Skin of body (tissue), 3 donors: ENCODE data around the gene NR5A2. TPM values are rescaled to one million over a fixed set of nuclear protein-coding genes. Genes with fewer than 3 reads are reported as not detected.

Experiments
- DNase-seq: peaks from one replicate; lab custom pipeline; 2025; lab: John Stamatoyannopoulos, UW
- small RNA-seq: library from RNA; depleted of rRNA; stranded (forward); fragments of <200 nt; gene quantifications from one replicate; pipeline ENCODE3, GENCODE V24; 2014; ENCODE audit warnings: low replicate concordance
- total RNA-seq: library from RNA; depleted of rRNA; stranded (reverse); fragments of >200 nt; gene quantifications from one replicate; pipeline ENCODE4 v1.2.3, GENCODE V29; 2014

The NR5A2 gene
- total RNA-seq, 1 donor from 2014 or later: 5.9 TPM

DNA sequence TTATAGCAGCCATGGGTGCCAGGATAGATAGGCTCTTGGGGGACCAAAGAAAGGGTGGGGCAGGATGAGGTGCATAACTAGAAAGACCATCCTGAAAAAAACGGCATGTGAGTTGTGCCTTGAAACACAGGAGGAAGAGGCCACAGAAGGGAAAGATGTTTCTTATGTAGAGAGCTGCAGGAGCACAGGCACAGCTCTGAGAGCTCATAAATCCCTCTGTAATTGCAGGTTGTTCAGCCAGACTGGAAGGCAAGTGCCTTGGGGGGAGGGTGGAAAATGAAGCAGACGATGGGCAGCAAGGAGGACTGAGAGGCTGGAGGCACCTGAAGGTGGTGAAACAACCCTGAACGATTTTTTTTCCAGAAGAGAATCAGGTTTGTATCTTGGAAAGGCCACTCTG, 170.7 kb downstream of the NR5A2 start:
- no peak for DNase-seq

DNA sequence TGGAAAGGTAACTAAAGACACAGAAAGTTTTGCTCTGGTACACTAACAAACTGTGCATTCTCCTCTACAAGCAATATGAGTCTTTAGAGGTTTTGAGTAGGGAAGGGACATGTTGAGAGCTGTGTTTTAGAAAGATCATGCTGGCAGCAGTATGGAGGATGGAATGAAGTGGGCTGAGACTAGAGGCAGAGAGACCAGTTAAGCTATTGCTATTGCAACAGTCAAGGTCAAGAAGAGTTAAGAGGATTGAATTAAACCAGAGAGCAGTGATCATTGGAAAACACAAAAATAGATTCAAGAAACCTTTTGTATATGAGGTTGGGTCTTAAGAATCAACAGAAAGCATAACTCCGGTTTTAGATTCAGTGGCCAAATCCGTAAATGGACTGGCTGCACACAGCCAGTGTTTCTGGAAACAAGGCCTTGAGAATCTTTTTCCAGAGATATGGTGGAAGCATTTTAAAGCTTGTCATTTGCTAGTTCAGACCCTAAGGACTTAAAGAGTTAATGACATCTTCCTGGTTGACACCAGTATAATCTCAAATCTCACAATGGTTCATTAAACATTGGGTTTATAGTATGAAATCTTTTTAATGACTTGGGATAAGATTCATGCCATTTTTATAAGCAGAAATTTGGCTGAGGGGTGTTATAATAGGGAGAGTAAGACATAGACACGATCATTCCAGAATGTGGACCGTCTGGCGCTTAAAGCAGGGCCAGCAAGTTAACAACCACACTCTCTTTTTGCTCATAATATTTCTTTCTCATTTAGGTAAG, 177.9 kb downstream of the NR5A2 start:
- DNase-seq: no peak

- DNase-seq: no peak
Observed at GRCh38 chr1:200206340-200206739, 178.8 kb downstream of the NR5A2 start.

- DNase-seq: no peak
Observed at GRCh38 chr1:200206761-200207160, 179.3 kb downstream of the NR5A2 start.

- no peak for DNase-seq
Observed at GRCh38 chr1:200207711-200208126, 180.2 kb downstream of the NR5A2 start.

DNA sequence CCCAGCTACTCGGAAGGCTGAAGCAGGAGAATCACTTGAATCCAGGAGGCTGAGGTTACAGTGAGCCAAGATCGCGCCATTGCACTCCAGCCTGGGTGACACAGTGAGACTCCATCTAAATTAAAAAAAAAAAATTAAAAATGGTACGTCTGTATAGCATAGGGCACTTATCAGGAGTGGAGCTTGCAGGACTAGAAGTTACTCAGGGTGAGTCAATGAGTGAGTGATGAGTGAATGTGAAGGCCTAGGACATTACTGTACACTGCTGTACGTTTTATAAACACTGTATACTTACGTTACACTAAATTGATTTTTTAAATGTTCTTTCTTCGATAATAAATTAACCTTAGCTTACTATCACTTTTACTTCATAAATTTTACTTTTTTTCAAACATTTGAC, 183.6 kb downstream of the NR5A2 start:
- no peak for DNase-seq

GRCh38 chr1:200213392-200213791, 185.9 kb downstream of the NR5A2 start:
- DNase-seq: no peak

DNA sequence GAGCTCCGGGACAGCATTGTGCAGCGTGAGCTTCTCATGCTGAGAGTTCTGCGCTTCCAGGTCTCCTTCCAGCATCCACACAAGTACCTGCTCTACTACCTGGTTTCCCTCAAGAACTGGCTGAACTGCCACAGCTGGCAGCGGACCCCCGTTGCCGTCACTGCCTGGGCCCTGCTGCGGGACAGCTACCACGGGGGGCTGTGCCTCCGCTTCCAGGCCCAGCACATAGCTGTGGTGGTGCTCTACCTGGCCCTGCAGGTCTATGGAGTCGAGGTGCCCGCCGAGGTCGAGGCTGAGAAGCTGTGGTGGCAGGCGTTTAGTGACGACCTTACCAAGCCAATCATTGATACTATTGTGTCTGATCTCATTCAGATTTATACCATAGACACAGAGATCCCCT, 186.4 kb downstream of the NR5A2 start:
- no peak for DNase-seq

- no peak for DNase-seq
Observed at GRCh38 chr1:200215350-200215749, 187.8 kb downstream of the NR5A2 start.

DNA sequence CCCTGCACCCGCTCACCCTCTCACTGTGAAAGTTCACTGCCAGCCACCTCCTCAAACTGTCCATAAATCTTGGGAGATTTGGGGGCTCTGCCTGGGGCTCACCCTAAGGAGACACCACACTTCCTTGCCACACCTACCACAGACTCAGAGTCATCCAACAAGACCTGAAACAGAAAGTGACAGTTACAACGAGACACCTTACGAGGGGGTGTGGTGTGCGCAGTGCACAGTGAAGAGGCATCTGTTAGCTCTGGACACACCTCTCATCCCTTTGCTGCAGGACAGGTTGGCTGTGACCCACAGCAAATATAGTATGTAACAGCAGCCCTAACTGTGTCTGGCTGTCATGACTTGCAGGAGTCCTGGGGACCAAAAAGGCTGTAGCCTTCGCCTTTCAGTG, 190.2 kb downstream of the NR5A2 start:
- DNase-seq: no peak

DNA sequence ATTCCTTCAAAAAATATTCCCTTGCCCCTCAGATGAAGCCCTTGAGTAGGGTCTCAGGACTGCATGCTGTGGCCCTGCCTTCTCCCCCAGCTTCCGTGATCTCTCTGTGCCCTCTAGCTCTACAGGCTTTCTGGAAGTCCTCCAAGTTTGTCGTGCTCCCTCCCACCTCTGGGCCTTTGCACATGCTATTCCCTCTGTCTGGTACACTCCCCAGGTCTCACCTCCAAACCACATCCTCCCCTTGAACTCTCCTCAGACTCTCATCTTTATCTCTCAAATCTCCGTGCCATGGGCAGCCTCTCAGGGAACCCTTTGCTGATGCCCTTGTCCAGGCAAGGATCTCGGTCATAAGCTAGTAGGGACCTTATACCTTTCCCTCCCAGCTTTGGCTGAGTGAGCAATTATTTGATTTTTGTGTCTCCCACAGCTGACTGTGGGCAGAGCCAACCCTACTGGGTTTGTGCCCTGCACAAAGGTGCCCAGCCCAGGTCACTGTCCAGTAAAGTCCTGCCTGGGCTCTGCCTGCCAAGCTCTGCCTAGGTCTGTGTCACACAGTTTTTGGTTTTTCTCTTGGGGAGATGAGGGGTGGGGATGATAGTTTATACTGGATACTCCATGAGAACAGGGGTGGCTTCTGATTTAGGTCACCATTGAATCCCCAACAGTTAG, 194.2 kb downstream of the NR5A2 start:
- no peak for DNase-seq

GRCh38 chr1:200223207-200223606, 195.7 kb downstream of the NR5A2 start:
- DNase-seq: no peak

GRCh38 chr1:200223613-200224012, 196.1 kb downstream of the NR5A2 start:
- DNase-seq: no peak

DNA sequence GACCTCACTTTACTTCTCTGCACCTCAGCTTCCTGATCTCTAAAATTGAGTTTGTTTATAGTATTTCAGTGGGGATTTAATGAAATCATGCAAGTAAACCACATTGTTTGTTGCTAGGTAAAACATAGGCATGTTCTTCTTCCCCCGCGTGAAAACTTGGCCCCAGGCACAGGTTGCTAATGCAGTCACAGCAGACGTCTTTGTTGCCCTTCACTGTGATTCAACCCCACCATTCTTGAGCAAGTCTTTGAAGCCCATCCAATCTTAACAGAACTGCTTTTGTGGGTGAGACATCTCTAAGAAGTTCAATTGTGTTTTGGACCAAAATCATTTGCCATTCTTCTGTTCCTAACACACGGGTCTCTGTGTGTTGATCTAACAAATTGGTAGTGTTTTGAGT, 196.8 kb downstream of the NR5A2 start:
- no peak for DNase-seq

GRCh38 chr1:200226268-200226968, 198.9 kb downstream of the NR5A2 start:
- no peak for DNase-seq

GRCh38 chr1:200226969-200227303, 199.4 kb downstream of the NR5A2 start:
- no peak for DNase-seq

Small RNAs within 50 kb of the gene (small RNA-seq; reads per million reads assigned to genes)
- not detected for gene RNU6-570P
- gene RNU6-609P: not detected
- not detected for gene RNU6-716P
